Measurements from ENCODE around the gene PTPN5.

GRCh38 chr11:18804199-18804999 lies 12.8 kb upstream of the PTPN5 start:
- TF ChIP-seq YY1 (IDR thresholded peaks at IDR 0.05; ENCODE audit: insufficient read depth, insufficient read length) (no peak), SUZ12 (IDR thresholded peaks at IDR 0.05; ENCODE audit: extremely low read depth, insufficient read depth, insufficient read length) (no peak), ZNF274 (IDR thresholded peaks at IDR 0.05; ENCODE audit: low read depth, low read length) (no peak)

Measured in NT2/D1 (cell line).